GM19193 (cell line): Measurements from ENCODE around the gene PLCD4.

Experiments used
- POLR2A ChIP-seq: IDR thresholded peaks from 4 replicates; pipeline ENCODE4 v1.6.1; 2011; ENCODE audit not compliant: insufficient read depth, insufficient read length; ENCODE audit errors: extremely low read depth

PLCD4 gene

GRCh38 chr2:218645126-218645525 lies 37.4 kb downstream of the PLCD4 start:
- no peak for TF ChIP-seq POLR2A

- TF ChIP-seq POLR2A = no peak
These were observed 40.5 kb downstream of the PLCD4 start for GRCh38 chr2:218648088-218648786.

GRCh38 chr2:218648787-218649100 lies 41.0 kb downstream of the PLCD4 start:
- TF ChIP-seq POLR2A = no peak

GRCh38 chr2:218655751-218656150 lies 48.1 kb downstream of the PLCD4 start:
- TF ChIP-seq POLR2A = no peak

- TF ChIP-seq POLR2A = no peak
These were observed 51.1 kb downstream of the PLCD4 start for GRCh38 chr2:218658671-218659257.

- peak; percentile 80 for TF ChIP-seq POLR2A
These were observed 51.7 kb downstream of the PLCD4 start, which contains the start of the genes BCS1L and ZNF142 for GRCh38 chr2:218659258-218659987. Gene BCS1L, plus strand, starts transcription at chr2:218659683. Its CDS starts 1,305 bp downstream, at chr2:218660988. Gene ZNF142, minus strand, starts transcription at chr2:218659623. Its CDS starts 3,194 bp downstream, at chr2:218656429.

GRCh38 chr2:218659988-218660358 lies 52.3 kb downstream of the PLCD4 start:
- no peak for TF ChIP-seq POLR2A

GRCh38 chr2:218662377-218662776 lies 54.7 kb downstream of the PLCD4 start:
- no peak for TF ChIP-seq POLR2A

GRCh38 chr2:218662827-218663226 lies 55.1 kb downstream of the PLCD4 start:
- TF ChIP-seq POLR2A = no peak

- no peak for TF ChIP-seq POLR2A
These were observed 56.2 kb downstream of the PLCD4 start for GRCh38 chr2:218663901-218664300.

- TF ChIP-seq POLR2A = no peak
These were observed 57.0 kb downstream of the PLCD4 start for GRCh38 chr2:218664653-218665052.

- TF ChIP-seq POLR2A = no peak
These were observed 63.5 kb downstream of the PLCD4 start for GRCh38 chr2:218671097-218671653.

- peak; percentile 90 for TF ChIP-seq POLR2A
These were observed 64.2 kb downstream of the PLCD4 start, which contains the start of the genes RNF25 and STK36 for GRCh38 chr2:218671654-218672566. Gene RNF25, minus strand, starts transcription at chr2:218672002. Its CDS starts 32 bp downstream, at chr2:218671970. Gene STK36, plus strand, starts transcription at chr2:218672086. Its CDS starts 744 bp downstream, at chr2:218672830.

GRCh38 chr2:218679119-218679518 lies 71.4 kb downstream of the PLCD4 start:
- no peak for TF ChIP-seq POLR2A
